ENCODE results near the gene ALPI. TPM values are rescaled to one million over a fixed set of nuclear protein-coding genes. Genes with fewer than 3 reads are reported as not detected.
"Not testable (repeated sequence)": the region's sequence is repeated elsewhere in the genome, so short reads cannot be mapped to it uniquely, and the experiment has no call there.

The ALPI gene
- total RNA-seq (not detected), polyA plus RNA-seq (not detected)

DNA sequence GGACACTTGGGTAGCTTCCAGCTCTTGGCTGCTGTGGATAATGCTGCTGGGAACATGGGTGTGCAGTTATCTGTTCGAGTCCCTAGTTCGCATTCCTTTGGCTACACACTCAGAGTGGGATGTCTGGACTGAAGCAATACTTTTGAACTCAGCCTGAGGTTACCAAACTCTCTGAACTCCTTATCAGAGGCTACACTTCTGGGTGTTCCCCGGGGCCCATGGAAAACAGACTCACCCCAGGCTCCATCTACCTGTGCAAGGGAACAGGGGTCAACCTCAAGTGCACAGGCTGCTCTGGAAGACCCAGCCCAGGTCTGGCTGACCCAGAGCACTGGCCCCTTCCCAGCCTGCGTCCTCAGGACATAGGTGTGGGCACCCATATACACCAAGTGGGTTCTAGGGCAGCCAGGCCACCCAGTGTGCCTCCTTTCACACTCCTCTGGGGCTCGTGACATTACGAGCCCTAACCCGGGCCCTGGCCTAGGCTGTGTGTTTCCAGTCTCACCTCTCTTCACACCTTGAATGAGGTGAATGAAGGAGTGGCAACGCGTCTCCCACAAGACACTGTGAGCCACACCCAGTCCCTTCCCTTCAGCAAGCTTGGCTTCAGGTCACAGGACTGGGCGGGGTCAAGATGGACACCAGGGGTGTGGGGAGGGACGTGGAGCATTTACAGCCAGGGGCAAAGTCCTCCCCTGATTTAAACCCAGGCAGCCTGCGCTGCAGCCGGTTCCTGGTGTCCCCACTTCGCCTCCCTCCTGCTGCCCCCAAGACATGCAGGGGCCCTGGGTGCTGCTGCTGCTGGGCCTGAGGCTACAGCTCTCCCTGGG is at the start of gene ALPI:
Gene ALPI (plus strand): TSS at position 728 of the 830 bp plus-strand sequence. CDS start 47 bp downstream, at position 775.
- H3K4me3 Mint-ChIP-seq: no peak within 1 kb of the TSS
- no peak for DNase-seq
- no peaks in the 10 kb centered on the region for H3K9me3 Mint-ChIP-seq
- ATAC-seq (ENCODE audit: low read depth in 2 of 2): no peak
- no peaks in the 10 kb centered on the region for H3K4me1 Mint-ChIP-seq
- H3K27ac ChIP-seq (ENCODE audit: insufficient read depth, low read length, poor library complexity, severe bottlenecking): no peak within 1 kb of the TSS
- H3K4me3 ChIP-seq (ENCODE audit: low read depth, low read length): no peak within 1 kb of the TSS
- no peaks in the 10 kb centered on the region for H3K9me3 ChIP-seq (ENCODE audit: control insufficient read depth in 2 of 2, low read length in 2 of 2)
- no peaks in the 10 kb centered on the region for H3K4me1 ChIP-seq (ENCODE audit: control insufficient read depth, insufficient read depth, low read length, poor library complexity, severe bottlenecking)
- no peak within 1 kb of the TSS for H3K27ac Mint-ChIP-seq
- no peaks in the 10 kb centered on the region for H3K36me3 Mint-ChIP-seq
- H3K27me3 ChIP-seq (ENCODE audit: control insufficient read depth, insufficient read depth, low read length): no peaks in the 10 kb centered on the region
- H3K36me3 ChIP-seq (ENCODE audit: control insufficient read depth, insufficient read depth, low read length): no peaks in the 10 kb centered on the region
- peaks cover 6% of the 10 kb centered on the region for H3K27me3 Mint-ChIP-seq

DNA sequence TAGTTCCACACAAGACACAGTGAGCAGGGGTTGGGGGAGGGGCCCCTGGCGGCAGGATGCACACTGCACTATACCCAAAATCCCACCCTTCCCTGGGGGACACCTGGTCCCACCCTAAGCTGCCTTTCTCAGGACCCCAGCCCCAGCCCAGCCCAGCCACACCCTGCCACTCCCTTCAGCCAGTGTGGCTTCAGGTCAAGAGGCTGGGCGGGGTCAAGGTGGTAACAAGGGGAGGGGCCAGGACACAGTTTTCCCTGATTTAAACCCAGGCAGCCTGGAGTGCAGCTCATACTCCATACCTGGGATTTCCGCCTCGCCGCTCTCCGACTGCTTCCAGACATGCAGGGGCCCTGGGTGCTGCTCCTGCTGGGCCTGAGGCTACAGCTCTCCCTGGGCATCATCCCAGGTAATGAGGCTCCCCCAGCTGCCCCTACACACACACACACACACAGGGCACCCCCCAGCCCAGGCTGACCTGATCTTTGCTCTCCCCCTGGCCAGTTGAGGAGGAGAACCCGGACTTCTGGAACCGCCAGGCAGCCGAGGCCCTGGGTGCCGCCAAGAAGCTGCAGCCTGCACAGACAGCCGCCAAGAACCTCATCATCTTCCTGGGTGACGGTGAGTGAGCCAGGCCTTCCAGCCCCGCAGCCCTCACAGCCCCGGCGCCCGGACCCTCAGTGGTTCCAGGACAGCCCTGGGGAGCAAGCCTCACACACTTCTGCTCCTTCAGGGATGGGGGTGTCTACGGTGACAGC is 49.2 kb upstream of the ALPI start, which contains the start of gene ALPG:
Gene ALPG (plus strand): TSS at position 289 of the 755 bp plus-strand sequence. CDS start 51 bp downstream, at position 340.
- H3K27ac ChIP-seq (ENCODE audit: insufficient read depth, low read length, poor library complexity, severe bottlenecking): no peak within 1 kb of the TSS
- peaks cover 12% of the 10 kb centered on the region for H3K27me3 Mint-ChIP-seq
- H3K4me1 Mint-ChIP-seq: no peaks in the 10 kb centered on the region
- no peak within 1 kb of the TSS for H3K4me3 Mint-ChIP-seq
- no peak within 1 kb of the TSS for H3K27ac Mint-ChIP-seq
- H3K9me3 Mint-ChIP-seq: peaks cover 0 to 2% (median 0%) of the 10 kb centered on the region in 7 donors
- no peaks in the 10 kb centered on the region for H3K36me3 Mint-ChIP-seq
- ATAC-seq (ENCODE audit: low read depth in 2 of 2) (no peak), DNase-seq (no peak)
- H3K4me3 ChIP-seq (ENCODE audit: low read depth, low read length): no peak within 1 kb of the TSS
- no peaks in the 10 kb centered on the region for H3K36me3 ChIP-seq (ENCODE audit: control insufficient read depth, insufficient read depth, low read length)
- no peaks in the 10 kb centered on the region for H3K27me3 ChIP-seq (ENCODE audit: control insufficient read depth, insufficient read depth, low read length)
- H3K4me1 ChIP-seq (ENCODE audit: control insufficient read depth, insufficient read depth, low read length, poor library complexity, severe bottlenecking): no peaks in the 10 kb centered on the region
- H3K9me3 ChIP-seq (ENCODE audit: control insufficient read depth in 2 of 2, low read length in 2 of 2): no peaks in the 10 kb centered on the region

DNA sequence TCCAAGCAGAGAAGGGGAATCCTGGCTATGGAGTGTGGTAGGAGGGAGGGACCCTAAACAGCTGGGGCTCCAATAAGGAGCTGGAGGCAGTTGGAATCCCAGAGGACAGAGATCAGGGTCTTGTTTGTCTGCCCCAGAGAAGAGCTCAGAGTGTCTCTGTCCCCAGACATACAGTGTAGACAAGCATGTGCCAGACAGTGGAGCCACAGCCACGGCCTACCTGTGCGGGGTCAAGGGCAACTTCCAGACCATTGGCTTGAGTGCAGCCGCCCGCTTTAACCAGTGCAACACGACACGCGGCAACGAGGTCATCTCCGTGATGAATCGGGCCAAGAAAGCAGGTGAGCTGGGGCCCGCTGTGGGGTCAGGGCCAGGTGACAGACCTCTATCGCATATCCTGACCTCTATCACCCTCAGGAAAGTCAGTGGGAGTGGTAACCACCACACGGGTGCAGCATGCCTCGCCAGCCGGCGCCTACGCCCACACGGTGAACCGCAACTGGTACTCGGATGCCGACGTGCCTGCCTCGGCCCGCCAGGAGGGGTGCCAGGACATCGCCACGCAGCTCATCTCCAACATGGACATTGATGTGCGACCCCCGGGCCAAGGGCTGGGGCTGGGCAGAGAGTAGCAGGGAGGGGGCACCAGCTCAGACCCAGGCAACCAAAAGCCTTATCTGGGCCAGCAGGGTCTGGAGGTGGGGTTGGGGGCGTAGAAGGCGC is 48.4 kb upstream of the ALPI start:
- H3K27me3 Mint-ChIP-seq: peaks cover 15% of the 10 kb centered on the region
- not testable (repeated sequence) for H3K36me3 ChIP-seq (ENCODE audit: control insufficient read depth, insufficient read depth, low read length); DNase-seq; H3K4me3 ChIP-seq (ENCODE audit: low read depth, low read length); H3K36me3 Mint-ChIP-seq; H3K27me3 ChIP-seq (ENCODE audit: control insufficient read depth, insufficient read depth, low read length); H3K4me3 Mint-ChIP-seq; H3K4me1 ChIP-seq (ENCODE audit: control insufficient read depth, insufficient read depth, low read length, poor library complexity, severe bottlenecking); H3K9me3 Mint-ChIP-seq; H3K4me1 Mint-ChIP-seq; H3K9me3 ChIP-seq (ENCODE audit: control insufficient read depth in 2 of 2, low read length in 2 of 2); H3K27ac ChIP-seq (ENCODE audit: insufficient read depth, low read length, poor library complexity, severe bottlenecking); ATAC-seq (ENCODE audit: low read depth in 2 of 2); H3K27ac Mint-ChIP-seq

DNA sequence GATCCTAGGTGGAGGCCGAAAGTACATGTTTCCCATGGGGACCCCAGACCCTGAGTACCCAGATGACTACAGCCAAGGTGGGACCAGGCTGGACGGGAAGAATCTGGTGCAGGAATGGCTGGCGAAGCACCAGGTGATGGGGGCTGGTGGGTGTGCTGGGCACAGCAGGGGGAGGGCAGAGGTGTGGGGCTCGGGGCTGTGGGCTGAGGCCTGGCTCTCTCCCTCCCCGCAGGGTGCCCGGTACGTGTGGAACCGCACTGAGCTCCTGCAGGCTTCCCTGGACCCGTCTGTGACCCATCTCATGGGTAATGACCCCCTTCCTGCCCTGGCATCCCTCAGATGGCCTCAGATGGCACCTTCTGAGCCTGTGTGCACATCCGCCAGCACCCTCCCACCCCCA is 47.7 kb upstream of the ALPI start:
- H3K9me3 ChIP-seq (ENCODE audit: control insufficient read depth in 2 of 2, low read length in 2 of 2); H3K36me3 ChIP-seq (ENCODE audit: control insufficient read depth, insufficient read depth, low read length); H3K36me3 Mint-ChIP-seq; H3K4me1 Mint-ChIP-seq; H3K27ac Mint-ChIP-seq; H3K4me1 ChIP-seq (ENCODE audit: control insufficient read depth, insufficient read depth, low read length, poor library complexity, severe bottlenecking); H3K27ac ChIP-seq (ENCODE audit: insufficient read depth, low read length, poor library complexity, severe bottlenecking); H3K27me3 ChIP-seq (ENCODE audit: control insufficient read depth, insufficient read depth, low read length); H3K9me3 Mint-ChIP-seq; H3K4me3 ChIP-seq (ENCODE audit: low read depth, low read length); ATAC-seq (ENCODE audit: low read depth in 2 of 2); DNase-seq; H3K4me3 Mint-ChIP-seq: not testable (repeated sequence)
- H3K27me3 Mint-ChIP-seq: peaks cover 17% of the 10 kb centered on the region

DNA sequence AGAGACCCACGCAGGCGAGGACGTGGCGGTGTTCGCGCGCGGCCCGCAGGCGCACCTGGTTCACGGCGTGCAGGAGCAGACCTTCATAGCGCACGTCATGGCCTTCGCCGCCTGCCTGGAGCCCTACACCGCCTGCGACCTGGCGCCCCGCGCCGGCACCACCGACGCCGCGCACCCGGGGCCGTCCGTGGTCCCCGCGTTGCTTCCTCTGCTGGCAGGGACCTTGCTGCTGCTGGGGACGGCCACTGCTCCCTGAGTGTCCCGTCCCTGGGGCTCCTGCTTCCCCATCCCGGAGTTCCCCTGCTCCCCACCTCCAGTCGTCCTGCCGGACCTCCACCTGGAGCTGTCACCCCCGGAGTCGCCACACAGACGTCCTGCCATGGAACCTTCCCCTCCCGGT is 46.3 kb upstream of the ALPI start:
- ATAC-seq (ENCODE audit: low read depth in 2 of 2); H3K27ac Mint-ChIP-seq; H3K9me3 Mint-ChIP-seq: not testable (repeated sequence)

DNA sequence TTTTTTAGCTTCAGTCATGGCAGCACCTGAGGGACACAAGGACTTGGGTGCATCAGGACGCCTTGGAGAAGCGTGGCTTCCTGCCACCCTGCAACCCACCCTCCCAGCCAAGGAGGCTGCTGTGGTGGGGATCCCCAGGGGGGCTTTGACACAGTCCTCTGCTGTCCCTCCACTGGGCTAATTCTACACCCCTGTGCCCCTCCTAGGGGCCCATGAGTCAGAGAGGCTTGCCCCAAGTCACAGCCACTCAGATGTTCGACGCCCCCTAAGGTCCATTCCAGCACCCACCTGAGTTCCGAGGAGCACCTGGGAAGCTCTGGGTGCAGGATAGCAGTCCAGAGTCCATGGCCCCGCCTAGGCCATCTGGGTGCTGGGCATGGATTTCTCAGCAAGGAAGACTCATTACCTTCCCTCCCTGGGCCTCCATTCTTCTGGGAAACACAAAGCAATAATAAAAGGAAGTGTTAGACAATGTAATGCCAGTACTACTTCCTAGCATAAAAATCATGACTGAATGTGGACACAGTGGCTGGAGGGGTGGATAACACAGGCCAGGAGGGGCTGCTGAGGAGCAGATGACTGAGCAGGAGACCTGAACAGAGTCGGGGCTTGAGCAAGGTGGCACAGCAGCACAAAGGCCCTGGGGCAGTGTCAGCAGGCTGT is 45.6 kb upstream of the ALPI start:
- H3K27ac ChIP-seq (ENCODE audit: insufficient read depth, low read length, poor library complexity, severe bottlenecking): no peak overlapping the region
- H3K27ac Mint-ChIP-seq: no peak overlapping the region
- H3K9me3 Mint-ChIP-seq: no peaks in the 10 kb centered on the region
- no peaks in the 10 kb centered on the region for H3K27me3 ChIP-seq (ENCODE audit: control insufficient read depth, insufficient read depth, low read length)
- H3K36me3 Mint-ChIP-seq: no peaks in the 10 kb centered on the region
- no peak for ATAC-seq (ENCODE audit: low read depth in 2 of 2)
- H3K4me3 ChIP-seq (ENCODE audit: low read depth, low read length): no peak overlapping the region
- H3K4me3 Mint-ChIP-seq: no peak overlapping the region
- H3K4me1 ChIP-seq (ENCODE audit: control insufficient read depth, insufficient read depth, low read length, poor library complexity, severe bottlenecking): peaks cover 5% of the 10 kb centered on the region
- H3K27me3 Mint-ChIP-seq: peaks cover 23% of the 10 kb centered on the region
- H3K4me1 Mint-ChIP-seq: peaks cover 0 to 4% (median 0%) of the 10 kb centered on the region in 4 donors
- no peaks in the 10 kb centered on the region for H3K9me3 ChIP-seq (ENCODE audit: control insufficient read depth in 2 of 2, low read length in 2 of 2)
- no peak for DNase-seq
- H3K36me3 ChIP-seq (ENCODE audit: control insufficient read depth, insufficient read depth, low read length): no peaks in the 10 kb centered on the region

More for the DNA sequence above, 46.3 kb upstream of the ALPI start:
- not testable (repeated sequence) for DNase-seq; H3K4me3 ChIP-seq (ENCODE audit: low read depth, low read length); H3K4me3 Mint-ChIP-seq; H3K27ac ChIP-seq (ENCODE audit: insufficient read depth, low read length, poor library complexity, severe bottlenecking); H3K27me3 ChIP-seq (ENCODE audit: control insufficient read depth, insufficient read depth, low read length); H3K36me3 Mint-ChIP-seq; H3K36me3 ChIP-seq (ENCODE audit: control insufficient read depth, insufficient read depth, low read length); H3K4me1 ChIP-seq (ENCODE audit: control insufficient read depth, insufficient read depth, low read length, poor library complexity, severe bottlenecking); H3K4me1 Mint-ChIP-seq; H3K9me3 ChIP-seq (ENCODE audit: control insufficient read depth in 2 of 2, low read length in 2 of 2)
- H3K27me3 Mint-ChIP-seq: peaks cover 21% of the 10 kb centered on the region

DNA sequence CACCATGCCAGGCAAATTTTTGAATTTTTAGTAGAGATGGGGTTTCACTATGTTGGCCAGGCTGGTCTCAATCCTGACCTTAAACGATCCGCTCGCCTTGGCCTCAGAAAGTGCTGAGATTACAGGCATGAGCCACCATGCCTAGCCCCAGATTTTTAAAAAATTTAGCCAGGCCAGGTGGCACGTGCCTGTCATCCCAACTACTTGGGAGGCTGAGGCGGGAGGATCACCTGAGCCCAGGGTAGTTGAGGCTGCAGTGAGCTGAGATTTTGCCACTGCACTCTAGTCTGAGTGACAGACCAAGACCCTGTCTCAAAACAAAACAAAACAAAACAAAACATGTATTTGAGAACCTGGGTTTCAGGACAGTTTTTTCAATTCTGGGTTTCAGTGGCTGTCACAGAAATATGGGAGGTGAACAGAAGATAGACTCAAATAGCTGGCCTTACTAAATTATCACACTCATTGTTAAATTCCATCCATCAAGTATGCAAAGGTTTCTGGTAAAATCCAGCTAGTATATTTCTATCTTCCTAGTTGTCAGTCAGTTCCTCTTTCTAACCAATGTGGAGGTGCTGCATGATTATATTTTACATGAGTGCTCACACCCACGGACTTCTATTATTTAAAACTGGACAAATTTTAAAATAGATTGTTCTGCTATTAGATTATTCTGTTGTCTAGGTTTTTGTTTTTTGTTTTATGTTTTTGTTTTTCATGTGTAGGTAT is 43.9 kb upstream of the ALPI start:
- Mint-ChIP-seq H3K27ac (no peak overlapping the region), H3K9me3 (no peaks in the 10 kb centered on the region), H3K36me3 (no peaks in the 10 kb centered on the region), H3K4me1 (peaks cover 0 to 4% (median 0%) of the 10 kb centered on the region in 4 donors), H3K27me3 (peaks cover 34% of the 10 kb centered on the region), H3K4me3 (no peak overlapping the region)
- Histone ChIP-seq H3K4me3 (ENCODE audit: low read depth, low read length) (no peak overlapping the region), H3K27ac (ENCODE audit: insufficient read depth, low read length, poor library complexity, severe bottlenecking) (no peak overlapping the region), H3K9me3 (ENCODE audit: control insufficient read depth in 2 of 2, low read length in 2 of 2) (no peaks in the 10 kb centered on the region), H3K27me3 (ENCODE audit: control insufficient read depth, insufficient read depth, low read length) (no peaks in the 10 kb centered on the region), H3K4me1 (ENCODE audit: control insufficient read depth, insufficient read depth, low read length, poor library complexity, severe bottlenecking) (peaks cover 5% of the 10 kb centered on the region), H3K36me3 (ENCODE audit: control insufficient read depth, insufficient read depth, low read length) (no peaks in the 10 kb centered on the region)
- DNase-seq (no peak), ATAC-seq (ENCODE audit: low read depth in 2 of 2) (no peak)
